Stimulated activated CD8-positive, alpha-beta memory T cell treated with anti-CD3 and anti-CD28 coated beads, Interleukin-15, amount 100 ng/mL, for 4 hours (primary cell): ENCODE data around the gene ZNF132.

Experiments used
- DNase-seq, 2 donors: peaks; one replicate each; pipeline ENCODE4 v3.0.0-alpha.2; 2020; ENCODE audit warnings: low read depth in 2 of 2

Gene ZNF132

DNA sequence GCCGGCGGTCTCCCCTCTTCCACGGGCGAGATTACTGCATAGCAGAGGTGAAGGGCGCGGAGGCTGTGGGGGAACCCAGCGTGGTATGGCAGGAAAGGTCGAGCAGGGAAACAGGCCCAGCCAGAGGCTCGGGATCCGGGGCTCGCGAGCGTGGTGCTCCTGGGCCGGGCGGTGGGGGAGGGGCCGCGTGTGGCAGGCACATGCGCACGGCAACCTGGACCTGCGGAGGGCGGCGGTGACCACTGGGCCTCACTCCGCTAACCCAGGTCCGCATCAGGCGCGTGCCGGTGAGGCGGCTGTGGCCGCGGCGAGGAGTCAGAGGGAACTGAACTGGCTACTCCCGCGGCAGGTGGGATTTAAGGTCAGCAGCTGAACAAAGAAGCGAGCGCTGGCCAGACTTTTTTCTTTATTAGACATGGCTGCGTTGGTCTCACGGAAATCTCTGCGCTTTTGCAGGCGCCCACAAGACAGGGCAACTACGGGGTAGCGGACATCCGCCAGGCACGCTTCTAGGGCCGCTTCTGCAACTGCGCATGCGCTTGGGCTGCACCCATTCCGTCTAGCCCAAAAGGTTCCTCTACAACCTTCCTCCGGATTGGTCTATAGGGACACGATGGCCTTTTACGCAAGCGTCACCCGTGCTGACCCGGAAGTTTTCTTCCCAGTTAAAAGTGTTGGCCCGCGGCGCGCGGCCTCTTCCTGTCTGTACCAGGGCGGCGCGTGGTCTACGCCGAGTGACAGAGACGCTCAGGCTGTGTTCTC is 53.2 kb downstream of the ZNF132 start, which contains the start of gene RPS5:
RPS5 (plus strand) TSS at position 694 of the 762 bp plus-strand sequence. CDS start 869 bp downstream, outside the sequence.
- DNase-seq: peak; percentile 89 to 94

DNA sequence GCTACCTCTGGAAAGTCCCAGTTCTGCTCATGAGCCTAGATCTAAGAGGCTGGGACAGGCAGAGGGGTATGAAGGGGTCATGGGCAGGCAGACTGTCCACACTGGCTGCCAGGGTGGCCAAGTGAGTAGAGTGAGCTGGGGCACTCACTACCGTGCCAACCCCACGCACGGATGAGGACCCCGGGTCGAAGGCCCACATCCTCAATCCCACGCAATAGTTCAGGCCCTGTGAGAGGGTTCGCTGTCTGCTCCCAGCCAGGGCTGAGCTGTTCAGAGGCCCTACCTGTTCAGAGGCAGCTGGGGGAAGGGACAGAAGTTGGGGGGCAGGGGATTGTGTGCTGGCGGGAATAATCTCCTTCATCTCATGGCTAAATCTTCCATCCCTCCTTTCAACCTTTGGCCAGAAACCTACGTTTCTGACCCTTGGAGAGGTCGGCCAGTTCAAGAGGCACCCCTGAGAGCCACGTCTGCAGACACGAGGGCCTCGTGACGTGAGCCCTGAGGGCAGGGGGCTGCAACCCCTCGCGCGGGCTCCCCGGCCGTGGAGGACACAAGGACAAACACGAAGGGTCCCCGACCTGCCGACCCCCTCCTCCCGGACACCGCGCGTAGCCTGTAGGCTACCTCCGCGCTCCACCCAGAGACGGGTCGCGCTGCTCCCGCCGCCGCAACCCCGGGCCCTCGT is 53.9 kb downstream of the ZNF132 start:
- DNase-seq: no peak

DNA sequence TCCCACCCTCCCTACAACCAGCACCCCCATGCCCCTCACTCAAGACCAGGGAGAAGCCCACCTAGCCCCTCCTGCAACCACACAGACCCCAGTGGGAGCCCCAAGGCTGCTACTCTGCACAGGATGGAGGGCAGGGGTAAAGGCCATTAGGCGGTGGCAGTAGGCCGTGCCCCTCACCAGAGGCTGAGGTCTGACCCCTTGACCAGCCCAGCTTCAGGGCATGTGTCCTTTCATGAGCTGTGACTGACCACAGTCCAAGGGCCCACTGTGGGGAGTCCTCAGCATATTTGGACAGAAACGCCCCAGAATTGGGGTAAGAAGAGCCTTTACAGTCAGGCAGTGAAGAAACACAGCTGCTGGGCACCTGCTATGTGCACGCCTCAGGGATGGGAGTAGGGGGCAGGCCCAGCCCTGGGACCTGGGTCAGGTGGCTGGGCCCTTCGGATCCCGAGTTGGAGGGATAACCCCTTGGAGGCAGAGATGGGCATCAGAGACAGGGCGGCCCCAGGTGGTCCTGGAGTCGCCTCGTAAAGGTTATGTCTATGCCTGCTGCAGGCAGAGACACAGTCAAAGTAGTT is 54.6 kb downstream of the ZNF132 start:
- no peak for DNase-seq

DNA sequence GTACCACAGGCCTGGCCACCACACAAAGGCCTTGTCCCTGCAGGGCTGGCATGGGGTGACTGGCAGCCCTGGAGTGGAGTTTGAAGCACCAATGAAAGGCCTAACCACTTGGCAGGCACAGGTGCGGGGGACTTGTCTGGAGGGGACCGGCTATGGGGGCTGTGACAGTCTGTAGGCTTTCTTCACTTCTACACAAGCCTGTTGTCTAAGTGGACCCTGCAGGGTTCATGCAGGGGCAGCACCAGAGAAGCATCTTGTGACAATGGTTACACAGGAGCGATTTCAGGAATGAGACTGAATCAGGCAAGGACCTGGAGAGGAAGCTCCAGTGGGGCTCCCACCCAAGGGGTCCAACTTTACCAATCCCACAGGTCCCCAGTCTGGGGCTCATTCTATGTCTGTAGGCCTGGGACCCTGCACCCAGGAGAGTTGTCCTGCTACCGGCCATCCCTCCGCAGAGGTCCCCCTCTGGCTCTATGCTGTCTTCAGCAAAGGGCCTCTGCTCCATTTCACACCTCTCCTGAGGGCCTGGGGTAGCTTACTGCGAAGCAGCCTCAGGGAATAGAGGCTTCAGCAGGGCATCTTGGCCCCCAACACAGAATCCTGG is 56.9 kb downstream of the ZNF132 start:
- DNase-seq: no peak
